ENCODE results near the gene KHSRP. TPM values are rescaled to one million over a fixed set of nuclear protein-coding genes. Genes with fewer than 3 reads are reported as not detected.

Gene KHSRP
- total and polyA plus RNA-seq, 2 of the 13 experiments (the other 11 are each of a cell fraction or from before 2014, with no cell fraction given) = 72.1 to 129 TPM

DNA sequence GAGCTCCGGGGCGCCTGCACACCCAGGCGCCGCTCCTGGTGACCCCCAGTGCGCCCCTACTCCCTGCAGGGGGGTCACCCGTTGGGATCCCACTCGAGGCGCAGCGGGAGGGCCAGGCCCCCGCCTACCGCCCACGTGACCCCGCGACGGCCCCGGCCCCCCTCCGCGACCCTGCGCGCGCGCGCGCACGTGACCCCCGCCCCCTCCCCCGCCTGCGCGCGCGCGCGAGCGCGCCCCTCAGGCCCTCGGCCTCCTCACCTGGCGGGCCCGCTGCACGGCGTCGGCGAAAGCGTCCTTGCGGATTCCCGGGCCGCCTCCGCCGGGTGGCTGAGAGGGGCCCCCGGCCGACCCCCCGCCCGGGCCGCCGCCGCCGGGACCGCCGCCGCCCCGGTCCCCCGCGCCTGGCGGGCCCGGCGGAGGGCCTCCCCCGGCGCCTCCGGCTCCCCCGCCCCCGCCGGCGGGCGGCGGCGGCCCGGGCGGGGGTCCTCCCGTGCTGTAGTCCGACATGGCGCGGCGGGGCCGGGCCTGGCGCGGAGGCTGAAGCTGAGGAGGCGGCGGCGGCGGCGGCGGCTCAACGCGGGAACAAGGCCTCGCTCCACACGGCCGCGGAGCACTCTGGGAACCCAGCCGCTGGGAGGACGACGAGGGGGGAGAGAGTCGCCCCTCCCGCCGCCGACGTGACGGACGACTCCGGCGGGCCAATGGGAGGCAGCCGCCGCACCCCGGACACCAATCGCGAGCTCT, at the start of gene KHSRP (continued):
- TF ChIP-seq, protein P1, sequence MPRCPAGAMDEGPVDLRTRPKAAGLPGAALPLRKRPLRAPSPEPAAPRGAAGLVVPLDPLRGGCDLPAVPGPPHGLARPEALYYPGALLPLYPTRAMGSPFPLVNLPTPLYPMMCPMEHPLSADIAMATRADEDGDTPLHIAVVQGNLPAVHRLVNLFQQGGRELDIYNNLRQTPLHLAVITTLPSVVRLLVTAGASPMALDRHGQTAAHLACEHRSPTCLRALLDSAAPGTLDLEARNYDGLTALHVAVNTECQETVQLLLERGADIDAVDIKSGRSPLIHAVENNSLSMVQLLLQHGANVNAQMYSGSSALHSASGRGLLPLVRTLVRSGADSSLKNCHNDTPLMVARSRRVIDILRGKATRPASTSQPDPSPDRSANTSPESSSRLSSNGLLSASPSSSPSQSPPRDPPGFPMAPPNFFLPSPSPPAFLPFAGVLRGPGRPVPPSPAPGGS (CRISPR knock-in tag; IDR thresholded peaks at IDR 0.05) = no peak
- peak; percentile 67; the same call in 1 of the 2 replicates for TF ChIP-seq DR1 (CRISPR knock-in tag; IDR thresholded peaks at IDR 0.05)
- TF ChIP-seq ZKSCAN1 (IDR thresholded peaks at IDR 0.05; ENCODE audit: low read length) = no peak
- TF ChIP-seq, protein P2, sequence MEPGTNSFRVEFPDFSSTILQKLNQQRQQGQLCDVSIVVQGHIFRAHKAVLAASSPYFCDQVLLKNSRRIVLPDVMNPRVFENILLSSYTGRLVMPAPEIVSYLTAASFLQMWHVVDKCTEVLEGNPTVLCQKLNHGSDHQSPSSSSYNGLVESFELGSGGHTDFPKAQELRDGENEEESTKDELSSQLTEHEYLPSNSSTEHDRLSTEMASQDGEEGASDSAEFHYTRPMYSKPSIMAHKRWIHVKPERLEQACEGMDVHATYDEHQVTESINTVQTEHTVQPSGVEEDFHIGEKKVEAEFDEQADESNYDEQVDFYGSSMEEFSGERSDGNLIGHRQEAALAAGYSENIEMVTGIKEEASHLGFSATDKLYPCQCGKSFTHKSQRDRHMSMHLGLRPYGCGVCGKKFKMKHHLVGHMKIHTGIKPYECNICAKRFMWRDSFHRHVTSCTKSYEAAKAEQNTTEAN (CRISPR knock-in tag; conservative IDR thresholded peaks at IDR 0.05) = no peak
- TF ChIP-seq NFYB (CRISPR knock-in tag; IDR thresholded peaks at IDR 0.05) = no peak
- 0 out of 2 replicates have a peak, but pooled peaks have one; percentile 41 for TF ChIP-seq ZNF776 (CRISPR knock-in tag; IDR thresholded peaks at IDR 0.05)
- 0 out of 2 replicates have a peak, but pooled peaks have one; percentile 45 for TF ChIP-seq POLR2AphosphoS5 (IDR thresholded peaks at IDR 0.05; ENCODE audit: low read depth, low read length)
- TF ChIP-seq, protein P3, sequence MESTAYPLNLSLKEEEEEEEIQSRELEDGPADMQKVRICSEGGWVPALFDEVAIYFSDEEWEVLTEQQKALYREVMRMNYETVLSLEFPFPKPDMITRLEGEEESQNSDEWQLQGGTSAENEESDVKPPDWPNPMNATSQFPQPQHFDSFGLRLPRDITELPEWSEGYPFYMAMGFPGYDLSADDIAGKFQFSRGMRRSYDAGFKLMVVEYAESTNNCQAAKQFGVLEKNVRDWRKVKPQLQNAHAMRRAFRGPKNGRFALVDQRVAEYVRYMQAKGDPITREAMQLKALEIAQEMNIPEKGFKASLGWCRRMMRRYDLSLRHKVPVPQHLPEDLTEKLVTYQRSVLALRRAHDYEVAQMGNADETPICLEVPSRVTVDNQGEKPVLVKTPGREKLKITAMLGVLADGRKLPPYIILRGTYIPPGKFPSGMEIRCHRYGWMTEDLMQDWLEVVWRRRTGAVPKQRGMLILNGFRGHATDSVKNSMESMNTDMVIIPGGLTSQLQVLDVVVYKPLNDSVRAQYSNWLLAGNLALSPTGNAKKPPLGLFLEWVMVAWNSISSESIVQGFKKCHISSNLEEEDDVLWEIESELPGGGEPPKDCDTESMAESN (CRISPR knock-in tag; conservative IDR thresholded peaks at IDR 0.05) = 0 out of 2 replicates have a peak, but pooled peaks have one; percentile 7
- peak; percentile 70; the same call in 1 of the 2 replicates for TF ChIP-seq GABPB1 (CRISPR knock-in tag; IDR thresholded peaks at IDR 0.05)
- TF ChIP-seq GATAD1 (CRISPR knock-in tag; IDR thresholded peaks at IDR 0.05) = peak; percentile 75
- TF ChIP-seq, protein P4, sequence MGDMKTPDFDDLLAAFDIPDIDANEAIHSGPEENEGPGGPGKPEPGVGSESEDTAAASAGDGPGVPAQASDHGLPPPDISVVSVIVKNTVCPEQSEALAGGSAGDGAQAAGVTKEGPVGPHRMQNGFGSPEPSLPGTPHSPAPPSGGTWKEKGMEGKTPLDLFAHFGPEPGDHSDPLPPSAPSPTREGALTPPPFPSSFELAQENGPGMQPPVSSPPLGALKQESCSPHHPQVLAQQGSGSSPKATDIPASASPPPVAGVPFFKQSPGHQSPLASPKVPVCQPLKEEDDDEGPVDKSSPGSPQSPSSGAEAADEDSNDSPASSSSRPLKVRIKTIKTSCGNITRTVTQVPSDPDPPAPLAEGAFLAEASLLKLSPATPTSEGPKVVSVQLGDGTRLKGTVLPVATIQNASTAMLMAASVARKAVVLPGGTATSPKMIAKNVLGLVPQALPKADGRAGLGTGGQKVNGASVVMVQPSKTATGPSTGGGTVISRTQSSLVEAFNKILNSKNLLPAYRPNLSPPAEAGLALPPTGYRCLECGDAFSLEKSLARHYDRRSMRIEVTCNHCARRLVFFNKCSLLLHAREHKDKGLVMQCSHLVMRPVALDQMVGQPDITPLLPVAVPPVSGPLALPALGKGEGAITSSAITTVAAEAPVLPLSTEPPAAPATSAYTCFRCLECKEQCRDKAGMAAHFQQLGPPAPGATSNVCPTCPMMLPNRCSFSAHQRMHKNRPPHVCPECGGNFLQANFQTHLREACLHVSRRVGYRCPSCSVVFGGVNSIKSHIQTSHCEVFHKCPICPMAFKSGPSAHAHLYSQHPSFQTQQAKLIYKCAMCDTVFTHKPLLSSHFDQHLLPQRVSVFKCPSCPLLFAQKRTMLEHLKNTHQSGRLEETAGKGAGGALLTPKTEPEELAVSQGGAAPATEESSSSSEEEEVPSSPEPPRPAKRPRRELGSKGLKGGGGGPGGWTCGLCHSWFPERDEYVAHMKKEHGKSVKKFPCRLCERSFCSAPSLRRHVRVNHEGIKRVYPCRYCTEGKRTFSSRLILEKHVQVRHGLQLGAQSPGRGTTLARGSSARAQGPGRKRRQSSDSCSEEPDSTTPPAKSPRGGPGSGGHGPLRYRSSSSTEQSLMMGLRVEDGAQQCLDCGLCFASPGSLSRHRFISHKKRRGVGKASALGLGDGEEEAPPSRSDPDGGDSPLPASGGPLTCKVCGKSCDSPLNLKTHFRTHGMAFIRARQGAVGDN (CRISPR knock-in tag; IDR thresholded peaks at IDR 0.05) = no peak; the same call in 1 of the 2 replicates
- TF ChIP-seq, protein P5, sequence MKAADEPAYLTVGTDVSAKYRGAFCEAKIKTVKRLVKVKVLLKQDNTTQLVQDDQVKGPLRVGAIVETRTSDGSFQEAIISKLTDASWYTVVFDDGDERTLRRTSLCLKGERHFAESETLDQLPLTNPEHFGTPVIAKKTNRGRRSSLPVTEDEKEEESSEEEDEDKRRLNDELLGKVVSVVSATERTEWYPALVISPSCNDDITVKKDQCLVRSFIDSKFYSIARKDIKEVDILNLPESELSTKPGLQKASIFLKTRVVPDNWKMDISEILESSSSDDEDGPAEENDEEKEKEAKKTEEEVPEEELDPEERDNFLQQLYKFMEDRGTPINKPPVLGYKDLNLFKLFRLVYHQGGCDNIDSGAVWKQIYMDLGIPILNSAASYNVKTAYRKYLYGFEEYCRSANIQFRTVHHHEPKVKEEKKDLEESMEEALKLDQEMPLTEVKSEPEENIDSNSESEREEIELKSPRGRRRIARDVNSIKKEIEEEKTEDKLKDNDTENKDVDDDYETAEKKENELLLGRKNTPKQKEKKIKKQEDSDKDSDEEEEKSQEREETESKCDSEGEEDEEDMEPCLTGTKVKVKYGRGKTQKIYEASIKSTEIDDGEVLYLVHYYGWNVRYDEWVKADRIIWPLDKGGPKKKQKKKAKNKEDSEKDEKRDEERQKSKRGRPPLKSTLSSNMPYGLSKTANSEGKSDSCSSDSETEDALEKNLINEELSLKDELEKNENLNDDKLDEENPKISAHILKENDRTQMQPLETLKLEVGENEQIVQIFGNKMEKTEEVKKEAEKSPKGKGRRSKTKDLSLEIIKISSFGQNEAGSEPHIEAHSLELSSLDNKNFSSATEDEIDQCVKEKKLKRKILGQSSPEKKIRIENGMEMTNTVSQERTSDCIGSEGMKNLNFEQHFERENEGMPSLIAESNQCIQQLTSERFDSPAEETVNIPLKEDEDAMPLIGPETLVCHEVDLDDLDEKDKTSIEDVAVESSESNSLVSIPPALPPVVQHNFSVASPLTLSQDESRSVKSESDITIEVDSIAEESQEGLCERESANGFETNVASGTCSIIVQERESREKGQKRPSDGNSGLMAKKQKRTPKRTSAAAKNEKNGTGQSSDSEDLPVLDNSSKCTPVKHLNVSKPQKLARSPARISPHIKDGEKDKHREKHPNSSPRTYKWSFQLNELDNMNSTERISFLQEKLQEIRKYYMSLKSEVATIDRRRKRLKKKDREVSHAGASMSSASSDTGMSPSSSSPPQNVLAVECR (CRISPR knock-in tag; IDR thresholded peaks at IDR 0.05; ENCODE audit: borderline replicate concordance) = peak; percentile 50; the same call in 1 of the 2 replicates
- TF ChIP-seq ZNF484 (CRISPR knock-in tag; IDR thresholded peaks at IDR 0.05; ENCODE audit: borderline replicate concordance, low read depth) = no peak
- TF ChIP-seq, protein P6, sequence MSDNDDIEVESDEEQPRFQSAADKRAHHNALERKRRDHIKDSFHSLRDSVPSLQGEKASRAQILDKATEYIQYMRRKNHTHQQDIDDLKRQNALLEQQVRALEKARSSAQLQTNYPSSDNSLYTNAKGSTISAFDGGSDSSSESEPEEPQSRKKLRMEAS (IDR thresholded peaks at IDR 0.05) = peak; percentile 68; the same call in 1 of the 2 replicates
- TF ChIP-seq NFATC3 (CRISPR knock-in tag; IDR thresholded peaks at IDR 0.05) = no peak
